ENCODE data around the gene NAPG. TPM values are rescaled to one million over a fixed set of nuclear protein-coding genes. Genes with fewer than 3 reads are reported as not detected.

Gene NAPG
- total and polyA plus RNA-seq, 2 donors (not counting 3 experiments of a cell fraction or from before 2014, with no cell fraction given) = 10.8 to 34.1 TPM

GRCh38 chr18:10497206-10497749, 28.5 kb upstream of the NAPG start:
- H3K4me3 ChIP-seq (replicated peaks in 1 of 3; ENCODE audit: insufficient read depth in 1 of 3, low read depth in 1 of 3, low read length in 3 of 3) = no peak overlapping the region
- no peaks in the 10 kb centered on the region for H3K9me3 ChIP-seq (replicated peaks; ENCODE audit: control insufficient read depth, insufficient read depth, low read length)
- H3K4me1 ChIP-seq (ENCODE audit: control insufficient read depth, extremely low read depth, insufficient read depth, low read length) = no peaks in the 10 kb centered on the region
- no TSS peak for BruUV-seq (replicated peaks)
- DNase-seq (ENCODE audit: low read depth, low spot score) (peak; percentile 42), FAIRE-seq (no peak)
- H4K20me1 ChIP-seq (replicated peaks; ENCODE audit: control insufficient read depth, extremely low read depth, insufficient read depth, low read length) = no peaks in the 10 kb centered on the region
- H3K4me2 ChIP-seq (ENCODE audit: insufficient read depth, low read length) = no peak overlapping the region
- dilution Hi-C loops (cut with MboI; ENCODE audit: extremely low pct_ligation_motif_present, low sequenced_read_pairs) (no loop called here), intact Hi-C loops (cut with micrococcal nuclease) (no loop called here)
- no peaks in the 10 kb centered on the region for H3K9me1 ChIP-seq (replicated peaks; ENCODE audit: control insufficient read depth, extremely low read depth, insufficient read depth, low read length)
- TF ChIP-seq MAX (IDR thresholded peaks at IDR 0.05; ENCODE audit: insufficient read depth, insufficient read length) (no peak), MYC (IDR thresholded peaks at IDR 0.05; ENCODE audit: low read depth, low read length) (no peak), POLR2A (IDR thresholded peaks at IDR 0.05; ENCODE audit: low read depth, low read length) (no peak), FOS (IDR thresholded peaks at IDR 0.05; ENCODE audit: borderline replicate concordance, insufficient read depth, low read length) (no peak), JUN (IDR thresholded peaks at IDR 0.05; ENCODE audit: borderline replicate concordance, insufficient read depth, insufficient read length, low read depth) (no peak), POLR2AphosphoS5 (IDR thresholded peaks at IDR 0.05; ENCODE audit: insufficient read depth, low read depth, low read length) (no peak), CTCF (IDR thresholded peaks at IDR 0.05; ENCODE audit: extremely low read depth in 1 of 2, insufficient read depth in 1 of 2, low read depth in 1 of 2, low read length in 2 of 2) (no peak), GATA2 (IDR thresholded peaks at IDR 0.05; ENCODE audit: insufficient read depth, insufficient read length, low read depth, low read length) (no peak), EZH2 (IDR thresholded peaks at IDR 0.05; ENCODE audit: borderline replicate concordance, low read depth, low read length, severe bottlenecking) (no peak)
- POLR2A ChIA-PET = no interaction called here
- no peak overlapping the region for H3K9ac ChIP-seq (replicated peaks; ENCODE audit: extremely low read depth, insufficient read depth, low read length)
- H3K79me2 ChIP-seq (ENCODE audit: control insufficient read depth, insufficient read depth, low read length) = no peaks in the 10 kb centered on the region
- CTCF ChIA-PET = no interaction called here
- H3K27me3 ChIP-seq (ENCODE audit: control insufficient read depth in 2 of 2, insufficient read depth in 2 of 2, low read length in 2 of 2) = peaks cover 2% of the 10 kb centered on the region in 2 experiments
- H3K27ac ChIP-seq (ENCODE audit: insufficient read depth, low read depth, low read length) = no peak overlapping the region
- H2AFZ ChIP-seq (ENCODE audit: low read depth, low read length) = no peak overlapping the region
- no peaks in the 10 kb centered on the region for H3K36me3 ChIP-seq (ENCODE audit: control insufficient read depth in 2 of 2, extremely low read depth in 1 of 2, insufficient read depth in 2 of 2, low read length in 2 of 2)
